H1 (cell line): ENCODE measurements around the gene PNRC2.

Experiments
- ATF2 ChIP-seq: IDR thresholded peaks from 2 replicates; pipeline ENCODE4 v1.6.1; 2012; ENCODE audit warnings: low read length, inconsistent platforms
- ATF3 ChIP-seq: IDR thresholded peaks from 2 replicates; pipeline ENCODE4 v1.6.1; 2011; ENCODE audit warnings: low read depth, mild to moderate bottlenecking, low read length; ENCODE audit not compliant: insufficient read depth
- CTCF ChIP-seq, 3 experiments: IDR thresholded peaks; 1 replicate in 2 of 3; 2 replicates in 1 of 3; pipeline versions ENCODE4 v1.5.1 to v1.6.1; 2011; ENCODE audit warnings: low read length in 3 of 3, mild to moderate bottlenecking in 3 of 3, inconsistent platforms in 2 of 3, low read depth in 1 of 3, moderate library complexity in 1 of 3; ENCODE audit not compliant: insufficient read depth in 1 of 3; ENCODE audit errors: control extremely low read depth in 1 of 3
- EP300 ChIP-seq, 2 experiments: IDR thresholded peaks; 1 replicate in 1 of 2; 2 replicates in 1 of 2; pipeline ENCODE4 v1.6.1; 2011 to 2012; ENCODE audit warnings: low read depth in 2 of 2, low read length in 2 of 2, mild to moderate bottlenecking in 2 of 2, borderline replicate concordance in 1 of 2, inconsistent platforms in 1 of 2, moderate library complexity in 1 of 2
- MAX ChIP-seq: IDR thresholded peaks from 2 replicates; pipeline ENCODE4 v1.6.1; 2012; ENCODE audit warnings: inconsistent platforms
- PHF8 ChIP-seq: fragments of 200-600 bp; sonication (generic); conservative IDR thresholded peaks from 2 replicates; pipeline ENCODE4 v1.7.1; 2012; ENCODE audit warnings: low read depth, mild to moderate bottlenecking, inconsistent platforms, low read length, moderate library complexity
- POLR2A ChIP-seq, 2 experiments: IDR thresholded peaks; 1 replicate in 1 of 2; 2 replicates in 1 of 2; pipeline ENCODE4 v1.6.1; 2011; ENCODE audit warnings: low read depth in 2 of 2, low read length in 2 of 2, mild to moderate bottlenecking in 2 of 2; ENCODE audit errors: control extremely low read depth in 1 of 2
- POLR2AphosphoS5 ChIP-seq: IDR thresholded peaks from 2 replicates; pipeline ENCODE4 v1.6.1; 2011; ENCODE audit warnings: low read depth, low read length
- TEAD4 ChIP-seq: IDR thresholded peaks from 2 replicates; pipeline ENCODE4 v1.6.1; 2012; ENCODE audit warnings: low read depth, low read length, inconsistent platforms, mixed read lengths
- ZNF274 ChIP-seq: IDR thresholded peaks from 2 replicates; pipeline ENCODE4 v1.7.0; 2012; ENCODE audit warnings: low read length, borderline replicate concordance; ENCODE audit errors: extremely low read depth

GRCh38 chr1:23925279-23925678 lies 34.3 kb upstream of the PNRC2 start:
- TF ChIP-seq CTCF (IDR thresholded peaks at IDR 0.05; ENCODE audit: control extremely low read depth in 1 of 3, insufficient read depth in 1 of 3, low read depth in 1 of 3, low read length in 3 of 3) (no peak), EP300 (IDR thresholded peaks at IDR 0.05; ENCODE audit: borderline replicate concordance in 1 of 2, low read depth in 2 of 2, low read length in 2 of 2) (no peak), POLR2AphosphoS5 (no peak), ATF3 (no peak), ZNF274 (no peak), MAX (no peak), ATF2 (no peak), TEAD4 (no peak), PHF8 (no peak), POLR2A (IDR thresholded peaks at IDR 0.05; ENCODE audit: control extremely low read depth in 1 of 2, low read depth in 2 of 2, low read length in 2 of 2) (no peak)
